ENCODE data around the gene TOMT. TPM values are rescaled to one million over a fixed set of nuclear protein-coding genes. Genes with fewer than 3 reads are reported as not detected.

TOMT gene
- total RNA-seq, 4 donors from 2014 or later = not detected

GRCh38 chr11:72072348-72072747 lies 33.4 kb upstream of the TOMT start:
- Histone ChIP-seq H3K36me3 (peaks cover 0 to 5% of the 10 kb centered on the region in 2 donors), H3K9me3 (no peaks in the 10 kb centered on the region), H3K4me1 (peaks cover 23 to 61% (median 36%) of the 10 kb centered on the region in 3 donors), H3K4me3 (no peak overlapping the region), H3K27ac (peak overlapping the region in 3 of 4 donors; percentile 12 to 32 (median 29)), H3K27me3 (no peaks in the 10 kb centered on the region)
- ATAC-seq = no peak
- 22 to 35% methylated on average over 1 to 3 of the region's 3 CpGs for WGBS, 2 donors (ENCODE audit: low coverage in 1 of 2)
- TF ChIP-seq CTCF (IDR thresholded peaks at IDR 0.05) (no peak), POLR2AphosphoS5 (IDR thresholded peaks at IDR 0.05) (no peak), POLR2A (IDR thresholded peaks at IDR 0.05) (no peak), EP300 (IDR thresholded peaks at IDR 0.05) (no peak)

GRCh38 chr11:72075109-72075508 lies 30.6 kb upstream of the TOMT start:
- H3K27ac ChIP-seq = peak overlapping the region in 2 of 4 donors; percentile 48 to 52
- no peak for TF ChIP-seq EP300 (IDR thresholded peaks at IDR 0.05)
- TF ChIP-seq POLR2A (IDR thresholded peaks at IDR 0.05) = no peak
- no peak for TF ChIP-seq POLR2AphosphoS5 (IDR thresholded peaks at IDR 0.05)
- no peak for TF ChIP-seq CTCF (IDR thresholded peaks at IDR 0.05)
- peaks cover 5 to 56% (median 13%) of the 10 kb centered on the region in 3 donors for H3K4me1 ChIP-seq
- H3K36me3 ChIP-seq = no peaks in the 10 kb centered on the region
- no peak overlapping the region for H3K4me3 ChIP-seq
- H3K27me3 ChIP-seq = no peaks in the 10 kb centered on the region
- WGBS, 2 donors (ENCODE audit: low coverage in 1 of 2) = 78 to 100% methylated on average over 1 of the region's 1 CpG
- no peaks in the 10 kb centered on the region for H3K9me3 ChIP-seq
- ATAC-seq = no peak

- TF ChIP-seq CTCF (IDR thresholded peaks at IDR 0.05) (no peak), POLR2A (IDR thresholded peaks at IDR 0.05) (no peak), POLR2AphosphoS5 (IDR thresholded peaks at IDR 0.05) (no peak), EP300 (IDR thresholded peaks at IDR 0.05) (no peak)
- Histone ChIP-seq H3K4me1 (peaks cover 2 to 49% (median 6%) of the 10 kb centered on the region in 3 donors), H3K36me3 (no peaks in the 10 kb centered on the region), H3K27me3 (no peaks in the 10 kb centered on the region), H3K27ac (peak overlapping the region in 3 of 4 donors; percentile 15 to 52 (median 48)), H3K9me3 (no peaks in the 10 kb centered on the region), H3K4me3 (no peak overlapping the region)
- WGBS, 2 donors (ENCODE audit: low coverage in 1 of 2) = 75 to 93% methylated on average over 2 to 4 of the region's 4 CpGs
- no peak for ATAC-seq
Measured at GRCh38 chr11:72075756-72076155, 30.0 kb upstream of the TOMT start.

DNA sequence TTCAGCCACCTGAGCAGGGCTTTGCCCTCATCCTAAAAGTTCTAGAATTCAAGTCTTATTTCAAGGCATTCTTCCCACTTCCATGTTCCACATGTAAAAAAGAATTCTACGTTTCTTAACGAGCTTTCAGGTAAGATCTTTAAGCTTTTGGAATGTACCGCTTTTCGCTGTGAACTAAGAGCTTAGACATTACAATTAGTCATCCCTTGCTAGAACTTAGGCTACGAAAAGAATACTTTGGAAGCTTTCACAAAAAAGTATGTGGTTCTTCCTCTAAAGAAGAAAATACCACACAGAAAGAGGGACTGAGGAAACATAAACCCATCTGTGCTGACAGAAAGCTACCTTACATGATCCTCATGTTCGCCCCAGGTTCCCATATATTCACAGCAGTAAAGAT lies 27.2 kb upstream of the TOMT start:
- Histone ChIP-seq H3K27ac (peak overlapping the region; percentile 43 to 97 (median 85)), H3K27me3 (no peaks in the 10 kb centered on the region), H3K36me3 (no peaks in the 10 kb centered on the region), H3K4me3 (no peak overlapping the region), H3K4me1 (peaks cover 0 to 44% (median 0%) of the 10 kb centered on the region in 3 donors), H3K9me3 (no peaks in the 10 kb centered on the region)
- TF ChIP-seq POLR2AphosphoS5 (IDR thresholded peaks at IDR 0.05) (no peak), EP300 (IDR thresholded peaks at IDR 0.05) (no peak), POLR2A (IDR thresholded peaks at IDR 0.05) (no peak), CTCF (IDR thresholded peaks at IDR 0.05) (no peak)
- 35 to 77% methylated on average over 3 to 6 of the region's 6 CpGs for WGBS, 2 donors (ENCODE audit: low coverage in 1 of 2)
- no peak for ATAC-seq

DNA sequence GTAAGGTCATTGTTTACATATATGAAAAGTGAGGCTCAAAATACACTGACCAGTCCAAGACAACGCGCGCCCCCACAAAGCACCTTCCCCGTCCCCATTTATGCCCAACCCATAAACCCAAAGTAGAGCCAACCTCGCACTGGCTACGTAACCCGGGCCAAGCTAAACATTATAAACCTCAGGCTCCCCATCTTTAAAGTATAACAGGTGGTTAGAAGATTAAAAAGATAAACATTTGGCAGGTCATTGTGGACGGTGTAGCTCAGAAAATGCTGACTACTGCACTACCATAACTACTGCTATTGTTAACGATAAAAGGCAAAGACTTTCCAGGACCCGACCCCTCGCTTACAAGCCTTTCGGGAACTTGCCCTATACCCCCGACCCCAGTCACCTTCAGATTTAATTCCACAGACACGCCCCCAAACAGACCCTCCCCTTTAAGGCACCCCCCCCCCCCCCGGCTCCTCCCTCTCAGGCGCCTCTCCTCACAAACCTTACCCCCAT lies 25.9 kb upstream of the TOMT start:
- Histone ChIP-seq H3K36me3 (no peaks in the 10 kb centered on the region), H3K27me3 (no peaks in the 10 kb centered on the region), H3K4me3 (peak overlapping the region; percentile 54 to 79), H3K27ac (peak overlapping the region; percentile 69 to 97 (median 94)), H3K9me3 (no peaks in the 10 kb centered on the region), H3K4me1 (peaks cover 0 to 37% (median 0%) of the 10 kb centered on the region in 3 donors)
- ATAC-seq = no peak
- TF ChIP-seq POLR2A (IDR thresholded peaks at IDR 0.05) = no peak
- TF ChIP-seq EP300 (IDR thresholded peaks at IDR 0.05) = no peak
- no peak for TF ChIP-seq POLR2AphosphoS5 (IDR thresholded peaks at IDR 0.05)
- no peak for TF ChIP-seq CTCF (IDR thresholded peaks at IDR 0.05)
- 1 to 5% methylated on average over 13 to 16 of the region's 16 CpGs for WGBS, 2 donors (ENCODE audit: low coverage in 1 of 2)
